ENCODE measurements around the gene TERF2IP. TPM values are rescaled to one million over a fixed set of nuclear protein-coding genes. Genes with fewer than 3 reads are reported as not detected.

The TERF2IP gene
- total RNA-seq, result 86.8 and 89.1 TPM in 2 replicates

- Mint-ChIP-seq H3K4me1 (peaks cover 42% of the 10 kb centered on the region), H3K27ac (peak within 1 kb of the TSS; percentile 97), H3K4me3 (peak within 1 kb of the TSS; percentile 89), H3K9me3 (no peaks in the 10 kb centered on the region), H3K27me3 (no peaks in the 10 kb centered on the region), H3K36me3 (ENCODE audit: low read depth) (peaks cover 51% of the 10 kb centered on the region)
- DNase-seq, result peak; percentile 99
- intact Hi-C loops (cut with micrococcal nuclease), result loop anchor here (1.0 to 5.0 kb wide), 12 partner anchors 24 to 1544 kb away; partner anchors contain the start of genes ADAT1, CFDP1, GABARAPL2 and MON1B
Observed at GRCh38 chr16:75647492-75648264, at the start of gene TERF2IP, which contains the start of gene KARS1. Gene TERF2IP (plus strand): TSS chr16:75647773. CDS start chr16:75647883, 110 bp downstream. Gene KARS1 (minus strand): TSS chr16:75647665. CDS start chr16:75647639, 26 bp downstream.

GRCh38 chr16:75599452-75600277 lies 47.9 kb upstream of the TERF2IP start:
- H3K36me3 Mint-ChIP-seq (ENCODE audit: low read depth), result peaks cover 60% of the 10 kb centered on the region
- intact Hi-C loops (cut with micrococcal nuclease), result no loop called here
- H3K4me3 Mint-ChIP-seq, result no peak overlapping the region
- H3K9me3 Mint-ChIP-seq, result peaks cover 19% of the 10 kb centered on the region
- no peak for DNase-seq
- H3K4me1 Mint-ChIP-seq, result peaks cover 3% of the 10 kb centered on the region
- H3K27ac Mint-ChIP-seq, result no peak overlapping the region
- H3K27me3 Mint-ChIP-seq, result no peaks in the 10 kb centered on the region

GRCh38 chr16:75603241-75603640 lies 44.3 kb upstream of the TERF2IP start:
- Mint-ChIP-seq H3K27me3 (no peaks in the 10 kb centered on the region), H3K4me3 (no peak overlapping the region), H3K36me3 (ENCODE audit: low read depth) (peaks cover 63% of the 10 kb centered on the region), H3K4me1 (no peaks in the 10 kb centered on the region), H3K27ac (no peak overlapping the region), H3K9me3 (peaks cover 11% of the 10 kb centered on the region)
- intact Hi-C loops (cut with micrococcal nuclease), result no loop called here
- no peak for DNase-seq

GRCh38 chr16:75606507-75606906 lies 41.1 kb upstream of the TERF2IP start:
- intact Hi-C loops (cut with micrococcal nuclease), result no loop called here
- DNase-seq, result no peak
- no peak overlapping the region for H3K4me3 Mint-ChIP-seq
- no peaks in the 10 kb centered on the region for H3K27me3 Mint-ChIP-seq
- H3K4me1 Mint-ChIP-seq, result no peaks in the 10 kb centered on the region
- peaks cover 52% of the 10 kb centered on the region for H3K36me3 Mint-ChIP-seq (ENCODE audit: low read depth)
- no peak overlapping the region for H3K27ac Mint-ChIP-seq
- peaks cover 11% of the 10 kb centered on the region for H3K9me3 Mint-ChIP-seq

GRCh38 chr16:75614066-75614897 lies 33.3 kb upstream of the TERF2IP start:
- intact Hi-C loops (cut with micrococcal nuclease), result no loop called here
- H3K4me3 Mint-ChIP-seq, result no peak overlapping the region
- peaks cover 62% of the 10 kb centered on the region for H3K36me3 Mint-ChIP-seq (ENCODE audit: low read depth)

GRCh38 chr16:75615619-75616018 lies 32.0 kb upstream of the TERF2IP start:
- no peak for DNase-seq
- Mint-ChIP-seq H3K4me1 (peaks cover 13% of the 10 kb centered on the region), H3K27me3 (no peaks in the 10 kb centered on the region), H3K27ac (no peak overlapping the region), H3K4me3 (no peak overlapping the region), H3K36me3 (ENCODE audit: low read depth) (peaks cover 64% of the 10 kb centered on the region), H3K9me3 (no peaks in the 10 kb centered on the region)
- intact Hi-C loops (cut with micrococcal nuclease), result no loop called here

More at GRCh38 chr16:75614066-75614897, 33.3 kb upstream of the TERF2IP start:
- Mint-ChIP-seq H3K9me3 (no peaks in the 10 kb centered on the region), H3K27ac (no peak overlapping the region), H3K27me3 (no peaks in the 10 kb centered on the region), H3K4me1 (peaks cover 9% of the 10 kb centered on the region)
- DNase-seq, result no peak

- Mint-ChIP-seq H3K4me1 (peaks cover 21% of the 10 kb centered on the region), H3K9me3 (no peaks in the 10 kb centered on the region)
- DNase-seq, result no peak
Observed at GRCh38 chr16:75616521-75617010, 31.0 kb upstream of the TERF2IP start.

GRCh38 chr16:75617121-75617520 lies 30.5 kb upstream of the TERF2IP start:
- Mint-ChIP-seq H3K27me3 (no peaks in the 10 kb centered on the region), H3K4me3 (no peak overlapping the region), H3K27ac (peak overlapping the region; percentile 17), H3K36me3 (ENCODE audit: low read depth) (peaks cover 65% of the 10 kb centered on the region), H3K9me3 (no peaks in the 10 kb centered on the region), H3K4me1 (peaks cover 27% of the 10 kb centered on the region)
- DNase-seq, result no peak
- intact Hi-C loops (cut with micrococcal nuclease), result no loop called here

More at GRCh38 chr16:75616521-75617010, 31.0 kb upstream of the TERF2IP start:
- no peaks in the 10 kb centered on the region for H3K27me3 Mint-ChIP-seq
- H3K36me3 Mint-ChIP-seq (ENCODE audit: low read depth), result peaks cover 66% of the 10 kb centered on the region
- intact Hi-C loops (cut with micrococcal nuclease), result no loop called here
- peak overlapping the region; percentile 62 for H3K27ac Mint-ChIP-seq
- H3K4me3 Mint-ChIP-seq, result peak overlapping the region; percentile 35

GRCh38 chr16:75618780-75619179 lies 28.8 kb upstream of the TERF2IP start:
- no peak for DNase-seq
- peaks cover 29% of the 10 kb centered on the region for H3K4me1 Mint-ChIP-seq
- H3K4me3 Mint-ChIP-seq, result no peak overlapping the region
- H3K36me3 Mint-ChIP-seq (ENCODE audit: low read depth), result peaks cover 54% of the 10 kb centered on the region
- H3K27ac Mint-ChIP-seq, result no peak overlapping the region
- H3K27me3 Mint-ChIP-seq, result no peaks in the 10 kb centered on the region
- intact Hi-C loops (cut with micrococcal nuclease), result no loop called here
- H3K9me3 Mint-ChIP-seq, result no peaks in the 10 kb centered on the region

- Mint-ChIP-seq H3K27me3 (no peaks in the 10 kb centered on the region), H3K4me3 (no peak overlapping the region), H3K4me1 (peaks cover 31% of the 10 kb centered on the region), H3K9me3 (no peaks in the 10 kb centered on the region), H3K27ac (no peak overlapping the region), H3K36me3 (ENCODE audit: low read depth) (peaks cover 48% of the 10 kb centered on the region)
- intact Hi-C loops (cut with micrococcal nuclease), result loop anchor here (5.0 to 10.0 kb wide), 2 partner anchors 636 to 1323 kb away; partner anchors contain the start of genes PSMD7 and WDR59
- DNase-seq, result no peak
Observed at GRCh38 chr16:75620326-75621169, 27.0 kb upstream of the TERF2IP start.

- intact Hi-C loops (cut with micrococcal nuclease), result loop anchor here (5.0 to 10.0 kb wide), 2 partner anchors 636 to 1324 kb away; partner anchors contain the start of genes PSMD7 and WDR59
- no peaks in the 10 kb centered on the region for H3K27me3 Mint-ChIP-seq
- H3K9me3 Mint-ChIP-seq, result no peaks in the 10 kb centered on the region
- H3K4me1 Mint-ChIP-seq, result peaks cover 31% of the 10 kb centered on the region
- H3K4me3 Mint-ChIP-seq, result peak overlapping the region; percentile 97
- no peak overlapping the region for H3K27ac Mint-ChIP-seq
- DNase-seq, result peak; percentile 66
- peaks cover 50% of the 10 kb centered on the region for H3K36me3 Mint-ChIP-seq (ENCODE audit: low read depth)
Observed at GRCh38 chr16:75621170-75621477, 26.4 kb upstream of the TERF2IP start.

- peaks cover 54% of the 10 kb centered on the region for H3K36me3 Mint-ChIP-seq (ENCODE audit: low read depth)
- no peaks in the 10 kb centered on the region for H3K27me3 Mint-ChIP-seq
- peak within 1 kb of the TSS; percentile 97 for H3K4me3 Mint-ChIP-seq
- peak; percentile 99 for DNase-seq
- peak within 1 kb of the TSS; percentile 97 for H3K27ac Mint-ChIP-seq
- no peaks in the 10 kb centered on the region for H3K9me3 Mint-ChIP-seq
- peaks cover 31% of the 10 kb centered on the region for H3K4me1 Mint-ChIP-seq
- intact Hi-C loops (cut with micrococcal nuclease), result loop anchor here (1.0 to 10.0 kb wide), 8 partner anchors 24 to 1326 kb away; partner anchors contain the start of genes CFDP1, GABARAPL2, KARS1 and PSMD7
Observed at GRCh38 chr16:75622761-75623605, 24.6 kb upstream of the TERF2IP start, which contains the start of gene ADAT1. Gene ADAT1 (minus strand): TSS chr16:75623281. CDS start chr16:75620799, 2,482 bp downstream.

All from activated CD4-positive, alpha-beta T cell treated with anti-CD3 and anti-CD28 coated beads, Interleukin-2, amount 10 ng/mL, durations not matched to agents 24 days and 14 days (primary cell).